ENCODE results near the gene FAF1. TPM values are rescaled to one million over a fixed set of nuclear protein-coding genes. Genes with fewer than 3 reads are reported as not detected.

Gene FAF1
- total RNA-seq, 4 donors from 2014 or later: 39.7 to 60.6 (median 42.9) TPM

- H3K27me3 ChIP-seq: no peaks in the 10 kb centered on the region
- H3K4me3 ChIP-seq: no peak overlapping the region
- peaks cover 0 to 14% (median 6%) of the 10 kb centered on the region in 4 donors for H3K4me1 ChIP-seq
- no peaks in the 10 kb centered on the region for H3K9me3 ChIP-seq
- TF ChIP-seq CTCF (IDR thresholded peaks at IDR 0.05) (no peak), POLR2A (IDR thresholded peaks at IDR 0.05; ENCODE audit: low read depth) (no peak), EP300 (IDR thresholded peaks at IDR 0.05) (no peak), POLR2AphosphoS5 (IDR thresholded peaks at IDR 0.05) (no peak)
- no peak overlapping the region for H3K27ac ChIP-seq (replicated peaks in 1 of 4)
- 95% methylated on average over 4 of the region's 4 CpGs for WGBS
- intact Hi-C loops (cut with DNase I): no loop called here
- no peak for DNase-seq (ENCODE audit: extremely low spot score)
- H3K36me3 ChIP-seq: no peaks in the 10 kb centered on the region
Observed at GRCh38 chr1:50699795-50700194, 260.3 kb downstream of the FAF1 start.

- 85% methylated on average over 3 of the region's 3 CpGs for WGBS
- no peaks in the 10 kb centered on the region for H3K36me3 ChIP-seq
- no peak overlapping the region for H3K4me3 ChIP-seq
- peaks cover 0 to 12% (median 4%) of the 10 kb centered on the region in 4 donors for H3K4me1 ChIP-seq
- TF ChIP-seq EP300 (IDR thresholded peaks at IDR 0.05) (no peak), CTCF (IDR thresholded peaks at IDR 0.05) (no peak), POLR2AphosphoS5 (IDR thresholded peaks at IDR 0.05) (no peak), POLR2A (IDR thresholded peaks at IDR 0.05; ENCODE audit: low read depth) (no peak)
- H3K9me3 ChIP-seq: no peaks in the 10 kb centered on the region
- no peak for DNase-seq (ENCODE audit: extremely low spot score)
- intact Hi-C loops (cut with DNase I): no loop called here
- no peak overlapping the region for H3K27ac ChIP-seq (replicated peaks in 1 of 4)
- no peaks in the 10 kb centered on the region for H3K27me3 ChIP-seq
Observed at GRCh38 chr1:50697440-50698421, 262.3 kb downstream of the FAF1 start.

DNA sequence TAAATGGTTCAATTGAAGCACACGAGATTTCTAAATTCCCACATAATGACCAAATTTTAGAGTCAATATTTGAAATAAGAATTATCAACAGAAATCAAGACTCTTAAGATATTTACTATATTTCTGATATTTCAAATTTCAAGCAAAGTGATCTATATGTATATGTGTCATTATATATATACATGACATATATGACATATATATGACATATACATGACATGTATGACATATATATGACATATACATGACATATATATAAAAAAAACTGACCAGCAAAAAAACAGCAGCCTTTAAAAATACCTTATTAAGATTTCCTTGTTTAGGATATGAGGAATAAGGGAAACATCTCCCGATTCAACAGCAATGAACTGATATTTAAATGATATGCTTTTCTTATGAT is 266.2 kb downstream of the FAF1 start:
- DNase-seq (ENCODE audit: extremely low spot score): no peak
- TF ChIP-seq POLR2AphosphoS5 (IDR thresholded peaks at IDR 0.05) (no peak), CTCF (IDR thresholded peaks at IDR 0.05) (no peak), EP300 (IDR thresholded peaks at IDR 0.05) (no peak), POLR2A (IDR thresholded peaks at IDR 0.05; ENCODE audit: low read depth) (no peak)
- intact Hi-C loops (cut with DNase I): no loop called here

GRCh38 chr1:50684185-50684584 is 275.9 kb downstream of the FAF1 start:
- no peaks in the 10 kb centered on the region for H3K4me1 ChIP-seq
- H3K4me3 ChIP-seq: no peak overlapping the region
- whole genome bisulfite sequencing: 77% methylated on average over 3 of the region's 3 CpGs
- no peak for TF ChIP-seq POLR2A (IDR thresholded peaks at IDR 0.05; ENCODE audit: low read depth)
- TF ChIP-seq CTCF (IDR thresholded peaks at IDR 0.05): no peak
- TF ChIP-seq EP300 (IDR thresholded peaks at IDR 0.05): no peak
- no peak for TF ChIP-seq POLR2AphosphoS5 (IDR thresholded peaks at IDR 0.05)
- no peaks in the 10 kb centered on the region for H3K9me3 ChIP-seq
- no peak overlapping the region for H3K27ac ChIP-seq (replicated peaks in 1 of 4)
- no peak for DNase-seq (ENCODE audit: extremely low spot score)
- H3K27me3 ChIP-seq: no peaks in the 10 kb centered on the region
- H3K36me3 ChIP-seq: peaks cover 0 to 26% (median 3%) of the 10 kb centered on the region in 4 donors
- intact Hi-C loops (cut with DNase I): no loop called here

More for the DNA sequence above, 266.2 kb downstream of the FAF1 start:
- Histone ChIP-seq H3K9me3 (no peaks in the 10 kb centered on the region), H3K27me3 (no peaks in the 10 kb centered on the region), H3K27ac (replicated peaks in 1 of 4) (no peak overlapping the region), H3K4me3 (no peak overlapping the region), H3K36me3 (peaks cover 0 to 10% (median 3%) of the 10 kb centered on the region in 4 donors), H3K4me1 (no peaks in the 10 kb centered on the region)
- WGBS: 95% methylated on average over 2 of the region's 2 CpGs

All from esophagus muscularis mucosa (tissue), 4 donors.